K562 (cell line): ENCODE measurements around the gene NFATC2. TPM values are rescaled to one million over a fixed set of nuclear protein-coding genes. Genes with fewer than 3 reads are reported as not detected.

Experiments used
- ATAC-seq: fragments of 200-7000 bp; cut with Tn5 transposase; 3 replicates; pipeline ENCODE4 v1.9.1; 2020; ENCODE audit warnings: moderate library complexity
- BruUV-seq: library from RNA; stranded (reverse); fragments of 400-500 nt; replicated peaks from 2 replicates; lab custom pipeline; 2021; lab: Mats Ljungman, UMichigan
- CTCF ChIA-PET: fragments of 300-600 bp; formaldehyde crosslinking; extraction: SDS; loops from one replicate; lab custom pipeline; 2021; ENCODE audit warnings: low intra/inter-chr PET ratio; lab: Yijun Ruan, JAX
- POLR2A ChIA-PET: fragments of 300-600, 350-650 bp; sonication (Branson Sonifier 250); formaldehyde crosslinking; extraction: SDS; loops from one replicate; lab custom pipeline; 2021; ENCODE audit warnings: antibody characterized with exemption, inconsistent platforms; lab: Yijun Ruan, JAX
- DNase-seq, 4 experiments: peaks; one replicate each; pipeline versions ENCODE4 v3.0.0 to v3.0.0-alpha.2; 2011 to 2018; ENCODE audit warnings: low spot score in 3 of 4, mixed read lengths in 3 of 4; ENCODE audit errors: extremely low read depth in 1 of 4
- FAIRE-seq: peaks from 2 replicates; lab custom pipeline; 2011; peaks lifted over from hg19 to GRCh38; lab: Jason Lieb, UNC
- H2AFZ ChIP-seq: 2 replicates; pipeline ENCODE4 v1.6.0; 2011; ENCODE audit warnings: low read depth, low read length, control low read depth, inconsistent platforms
- H3K27ac ChIP-seq: fragments of 200-600 bp; 3 replicates; pipeline ENCODE4 v1.8.0; 2011; ENCODE audit warnings: low read depth, mild to moderate bottlenecking, control low read depth, inconsistent platforms, low read length, moderate library complexity, mixed read lengths; ENCODE audit errors: extremely low read depth
- H3K27me3 ChIP-seq, 2 experiments: fragments of 300-600 bp in 1 of 2; 2 replicates in 1 of 2; 3 replicates in 1 of 2; pipeline versions ENCODE4 v1.6.0 to v1.8.0; 2011; ENCODE audit warnings: inconsistent platforms in 2 of 2, low read length in 2 of 2, mild to moderate bottlenecking in 1 of 2, mixed read lengths in 1 of 2, moderate library complexity in 1 of 2; ENCODE audit not compliant: control insufficient read depth in 2 of 2, insufficient read depth in 2 of 2
- H3K36me3 ChIP-seq: fragments of 300-600 bp; 3 replicates; pipeline ENCODE4 v1.8.0; 2011; ENCODE audit warnings: mild to moderate bottlenecking, low read length, inconsistent platforms; ENCODE audit not compliant: control insufficient read depth, insufficient read depth
- H3K4me1 ChIP-seq, 2 experiments: fragments of 200-600 bp in 1 of 2; replicated peaks in 1 of 2; 2 replicates in 1 of 2; 3 replicates in 1 of 2; pipeline versions ENCODE4 v1.5.1 to v1.8.0; 2011; ENCODE audit warnings: inconsistent platforms in 2 of 2, low read length in 2 of 2, mild to moderate bottlenecking in 1 of 2, mixed read lengths in 1 of 2, moderate library complexity in 1 of 2; ENCODE audit not compliant: control insufficient read depth in 2 of 2, insufficient read depth in 2 of 2
- H3K4me2 ChIP-seq: 2 replicates; pipeline ENCODE4 v1.6.1; 2011; ENCODE audit warnings: low read length, control low read depth, inconsistent platforms, mixed read lengths; ENCODE audit not compliant: insufficient read depth
- H3K4me3 ChIP-seq: fragments of 200-600 bp; sonication (generic), shearing (Covaris generic); 2 replicates; pipeline ENCODE4 v1.5.1; 2016; ENCODE audit warnings: control low read depth, inconsistent platforms
- H3K79me2 ChIP-seq: fragments of 200-600 bp; 3 replicates; pipeline ENCODE4 v1.8.0; 2011; ENCODE audit warnings: low read length, inconsistent platforms; ENCODE audit not compliant: control insufficient read depth, insufficient read depth
- H3K9ac ChIP-seq, 2 experiments: 2 replicates each; pipeline versions ENCODE4 v1.6.0 to v1.6.1; 2011; ENCODE audit warnings: low read depth in 2 of 2, low read length in 2 of 2, control low read depth in 1 of 2, inconsistent platforms in 1 of 2, mild to moderate bottlenecking in 1 of 2, mixed read lengths in 1 of 2; ENCODE audit not compliant: insufficient read depth in 1 of 2
- H3K9me1 ChIP-seq: one replicate; pipeline ENCODE4 v1.6.0; 2011; ENCODE audit warnings: inconsistent platforms, mild to moderate bottlenecking, low read length, moderate library complexity; ENCODE audit not compliant: control insufficient read depth, insufficient read depth
- H3K9me3 ChIP-seq: replicated peaks from 2 replicates; pipeline ENCODE4 v1.5.1; 2011; ENCODE audit warnings: low read depth, low read length, inconsistent platforms; ENCODE audit not compliant: control insufficient read depth, insufficient read depth
- H4K20me1 ChIP-seq: replicated peaks from 2 replicates; pipeline ENCODE4 v1.6.1; 2011; ENCODE audit warnings: low read length, inconsistent platforms, mixed read lengths; ENCODE audit not compliant: control insufficient read depth, insufficient read depth
- NFE2L1 ChIP-seq: fragments of 450-650 bp; IDR thresholded peaks from 2 replicates; pipeline ENCODE4 v1.6.1; 2016; ENCODE audit warnings: missing genetic modification characterization, low read depth, mild to moderate bottlenecking, missing compliant biosample characterization, moderate library complexity, borderline replicate concordance
- SMARCB1 ChIP-seq: IDR thresholded peaks from 2 replicates; pipeline ENCODE4 v1.6.1; 2011; ENCODE audit warnings: improper control_type of control experiment, low read depth; ENCODE audit not compliant: insufficient read length
- ZNF124 ChIP-seq: sonication (generic); formaldehyde crosslinking; IDR thresholded peaks from 2 replicates; pipeline ENCODE4 v1.8.1; 2022; ENCODE audit warnings: missing genetic modification reagents
- ZNF316 ChIP-seq: fragments of 450-650 bp; IDR thresholded peaks from 2 replicates; pipeline ENCODE4 v1.6.1; 2016
- WGBS: fragments of 100-300 bp; shearing (Covaris generic); methylation state at CpG from one replicate; pipeline ENCODE4 v1.1.6; 2016; ENCODE audit warnings: low coverage, mixed read lengths; ENCODE audit not compliant: insufficient coverage; ENCODE audit errors: missing lambda C conversion rate; 5-methylcytosine and 5-hydroxymethylcytosine counted together
- in situ Hi-C: fragments of 300-500 bp; cut with MboI; formaldehyde crosslinking; loops from 4 replicates; pipeline ENCODE4 v1.15.0; 2018; ENCODE audit warnings: inconsistent platforms, mixed read lengths
- intact Hi-C: fragments of 100-400 bp; cut with micrococcal nuclease; formaldehyde crosslinking; loops from 2 replicates; pipeline ENCODE4 v1.14.2; 2022
- polyA plus RNA-seq, 8 experiments: library from polyadenylated mRNA; depleted of rRNA in 4 of 8; stranded (reverse) in 5 of 8; unstranded in 3 of 8; fragments of >200 nt; fragmentation: Nextera tagmentation in 2 of 8; fragmentation: Illumina TruSeq in 1 of 8; extraction: Ambion mirVana in 2 of 8; extraction: Trizol in 1 of 8; gene quantifications; 2 replicates each; pipeline versions ENCODE4 v1.2.1 to v1.2.3, GENCODE V29; 2011 to 2014; ENCODE audit warnings: inconsistent platforms in 1 of 8, missing spikeins in 1 of 8
- total RNA-seq, 7 experiments: library from RNA; depleted of rRNA in 6 of 7; stranded (reverse); fragments of >200 nt in 6 of 7; fragmentation: Illumina TruSeq in 2 of 7; extraction: Trizol in 2 of 7; gene quantifications; 2 replicates each; pipeline versions ENCODE4 v1.2.1 to v1.2.3, GENCODE V29; 2011 to 2021; ENCODE audit warnings: low replicate concordance in 1 of 7
- TF ChIP-seq, protein P1 (sequence below): fragments of 450-650 bp; IDR thresholded peaks from 2 replicates; pipeline ENCODE4 v1.6.1; 2017; ENCODE audit warnings: mild to moderate bottlenecking, moderate library complexity

NFATC2 gene
- total and polyA plus RNA-seq, 9 of the 15 experiments (the other 6 are each of a cell fraction or from before 2014, with no cell fraction given): 1.9 to 11.2 (median 3.0) TPM

GRCh38 chr20:51384875-51385274, 157.6 kb downstream of the NFATC2 start (continued):
- TF ChIP-seq, protein P1, sequence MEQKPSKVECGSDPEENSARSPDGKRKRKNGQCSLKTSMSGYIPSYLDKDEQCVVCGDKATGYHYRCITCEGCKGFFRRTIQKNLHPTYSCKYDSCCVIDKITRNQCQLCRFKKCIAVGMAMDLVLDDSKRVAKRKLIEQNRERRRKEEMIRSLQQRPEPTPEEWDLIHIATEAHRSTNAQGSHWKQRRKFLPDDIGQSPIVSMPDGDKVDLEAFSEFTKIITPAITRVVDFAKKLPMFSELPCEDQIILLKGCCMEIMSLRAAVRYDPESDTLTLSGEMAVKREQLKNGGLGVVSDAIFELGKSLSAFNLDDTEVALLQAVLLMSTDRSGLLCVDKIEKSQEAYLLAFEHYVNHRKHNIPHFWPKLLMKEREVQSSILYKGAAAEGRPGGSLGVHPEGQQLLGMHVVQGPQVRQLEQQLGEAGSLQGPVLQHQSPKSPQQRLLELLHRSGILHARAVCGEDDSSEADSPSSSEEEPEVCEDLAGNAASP: no peak
- TF ChIP-seq NFE2L1 (tag) (no peak), ZNF124 (CRISPR knock-in tag) (no peak)

DNA sequence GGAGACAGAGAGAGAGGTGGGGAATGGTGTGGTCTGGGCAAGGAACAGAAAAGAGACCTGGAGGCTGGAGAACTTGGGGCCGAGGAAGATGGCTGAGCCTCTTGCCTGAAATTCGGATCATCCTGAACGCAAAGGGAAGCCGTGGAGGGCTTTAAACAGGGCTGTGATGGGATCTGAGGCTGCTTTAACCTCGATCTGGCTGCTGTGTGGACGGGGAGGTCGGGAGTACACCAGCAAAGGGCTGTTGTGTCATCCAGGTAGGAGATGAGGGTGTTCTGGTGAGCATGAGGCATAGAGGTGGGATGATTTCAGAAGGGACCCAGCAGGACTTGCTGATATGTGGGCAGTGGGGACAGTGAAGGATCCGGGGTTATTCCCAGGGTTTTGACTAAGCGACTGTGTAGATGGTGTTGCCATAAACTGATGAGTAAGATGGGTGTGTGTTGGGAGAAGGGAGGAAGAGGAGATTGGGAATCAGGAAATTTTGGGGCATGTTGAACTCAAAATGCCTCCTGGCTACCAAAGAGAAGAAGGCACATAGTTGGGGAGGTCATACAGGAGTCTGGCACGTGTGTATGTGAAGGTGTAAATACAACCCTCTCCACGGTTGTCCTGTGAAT, 158.5 kb downstream of the NFATC2 start:
- no peaks in the 10 kb centered on the region for H3K27me3 ChIP-seq
- BruUV-seq: no TSS peak
- intact Hi-C loops: no loop called here
- H3K4me2 ChIP-seq: no peak overlapping the region
- WGBS: 33% methylated on average over 11 of the region's 11 CpGs
- POLR2A ChIA-PET: no interaction called here
- H4K20me1 ChIP-seq: no peaks in the 10 kb centered on the region
- H3K36me3 ChIP-seq: peaks cover 4% of the 10 kb centered on the region; the same call in 1 of the 3 replicates
- no peak overlapping the region for H3K4me3 ChIP-seq
- no peak overlapping the region for H3K9ac ChIP-seq
- FAIRE-seq (no peak), DNase-seq (no peak), ATAC-seq (no peak)
- in situ Hi-C loops: no loop called here
- CTCF ChIA-PET: interaction anchor here (2.4 kb wide), 1 partner anchor 211 kb away, joined by 16 read pairs; no protein-coding TSS in a partner anchor
- TF ChIP-seq SMARCB1 (no peak), ZNF316 (0 out of 2 replicates have a peak, but pooled peaks have one; percentile 7)
- H3K9me3 ChIP-seq: no peaks in the 10 kb centered on the region
- H3K79me2 ChIP-seq: no peaks in the 10 kb centered on the region
- H3K4me1 ChIP-seq: peaks cover 14 to 22% of the 10 kb centered on the region in 2 experiments
- no peaks in the 10 kb centered on the region for H3K9me1 ChIP-seq
- H3K27ac ChIP-seq: no peak overlapping the region
- H2AFZ ChIP-seq: no peak overlapping the region; the same call in 1 of the 2 replicates
